ENCODE data around the gene TBXA2R.

DNA sequence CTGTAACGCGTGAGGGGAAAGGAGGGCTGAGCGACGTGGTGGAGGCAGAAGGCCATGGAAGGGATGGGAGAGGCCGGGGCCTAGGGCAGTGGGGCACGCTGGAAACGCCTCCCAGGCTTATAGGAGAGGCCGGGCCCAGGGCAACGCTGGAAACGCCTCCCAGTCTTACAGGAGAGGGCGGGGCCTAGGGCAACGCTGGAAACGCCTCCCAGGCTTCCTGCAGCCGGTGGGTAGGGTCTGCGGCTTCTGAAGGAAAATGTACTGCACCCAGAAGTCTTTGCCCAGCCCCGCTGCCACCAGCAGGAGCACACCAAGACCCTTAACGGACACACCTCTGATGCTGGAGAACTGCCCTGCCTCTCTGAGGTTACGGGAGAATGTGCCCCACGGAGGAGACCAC, 10.8 kb upstream of the TBXA2R start:
- TF ChIP-seq, protein P1, sequence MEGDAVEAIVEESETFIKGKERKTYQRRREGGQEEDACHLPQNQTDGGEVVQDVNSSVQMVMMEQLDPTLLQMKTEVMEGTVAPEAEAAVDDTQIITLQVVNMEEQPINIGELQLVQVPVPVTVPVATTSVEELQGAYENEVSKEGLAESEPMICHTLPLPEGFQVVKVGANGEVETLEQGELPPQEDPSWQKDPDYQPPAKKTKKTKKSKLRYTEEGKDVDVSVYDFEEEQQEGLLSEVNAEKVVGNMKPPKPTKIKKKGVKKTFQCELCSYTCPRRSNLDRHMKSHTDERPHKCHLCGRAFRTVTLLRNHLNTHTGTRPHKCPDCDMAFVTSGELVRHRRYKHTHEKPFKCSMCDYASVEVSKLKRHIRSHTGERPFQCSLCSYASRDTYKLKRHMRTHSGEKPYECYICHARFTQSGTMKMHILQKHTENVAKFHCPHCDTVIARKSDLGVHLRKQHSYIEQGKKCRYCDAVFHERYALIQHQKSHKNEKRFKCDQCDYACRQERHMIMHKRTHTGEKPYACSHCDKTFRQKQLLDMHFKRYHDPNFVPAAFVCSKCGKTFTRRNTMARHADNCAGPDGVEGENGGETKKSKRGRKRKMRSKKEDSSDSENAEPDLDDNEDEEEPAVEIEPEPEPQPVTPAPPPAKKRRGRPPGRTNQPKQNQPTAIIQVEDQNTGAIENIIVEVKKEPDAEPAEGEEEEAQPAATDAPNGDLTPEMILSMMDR (IDR thresholded peaks at IDR 0.05; ENCODE audit: low read length): no peak
- no peak for TF ChIP-seq EZH2 (IDR thresholded peaks at IDR 0.05; ENCODE audit: borderline replicate concordance, low read length)

All from OCI-LY1 (cell line).